HL-60/S4 treated with phorbol 12-myristate 13-acetate at 8.2 ng/mL for 4 days and 3 days (cell line): ENCODE data around the gene TRIM68.

Experiments used
- in situ Hi-C: fragments of 300-500 bp; cut with MboI; formaldehyde crosslinking; loops from 2 replicates; pipeline ENCODE4 v1.15.0; 2022; ENCODE audit warnings: low sequenced_read_pairs

TRIM68 gene

DNA sequence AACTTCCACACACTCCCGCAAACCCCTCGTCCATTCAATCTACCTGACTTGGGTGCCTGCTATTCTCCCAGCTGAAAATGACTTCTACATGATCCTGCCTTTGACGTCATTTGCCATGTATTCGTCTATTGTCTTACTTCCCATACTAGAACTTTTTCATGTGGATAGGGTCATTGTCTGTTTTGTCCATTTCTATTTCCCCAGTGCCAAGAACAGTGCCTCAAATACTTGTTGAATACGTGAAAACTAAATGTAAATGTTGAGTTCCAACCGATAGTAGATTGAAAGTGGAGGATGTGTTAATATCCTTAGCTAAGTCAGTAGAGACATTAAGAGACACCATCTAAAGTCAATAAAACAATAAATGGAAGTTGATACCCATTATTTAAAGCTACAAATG lies 935 bp downstream of the TRIM68 start:
- in situ Hi-C loops, result no loop called here

GRCh38 chr11:4606231-4607015 lies 1.6 kb downstream of the TRIM68 start:
- in situ Hi-C loops, result no loop called here

DNA sequence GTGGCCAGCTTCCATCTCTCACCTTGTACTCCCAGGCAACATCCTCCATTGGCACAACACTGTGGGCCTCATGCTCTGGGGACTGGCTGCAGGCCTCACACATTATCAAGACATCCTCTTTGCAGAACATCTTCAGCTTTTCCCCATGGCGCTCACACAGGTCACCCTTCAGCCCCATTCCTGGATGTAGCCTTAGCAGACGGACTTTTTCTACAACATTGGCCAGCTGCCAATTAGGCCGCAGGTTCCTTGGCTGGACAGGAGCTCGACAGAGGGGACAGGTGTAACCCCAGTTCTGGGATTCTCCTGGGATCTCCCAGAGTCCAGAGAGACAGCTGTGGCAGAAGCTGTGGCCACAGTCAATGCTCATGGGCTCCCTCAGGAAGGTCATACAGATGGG lies 3.0 kb downstream of the TRIM68 start:
- in situ Hi-C loops, result no loop called here

DNA sequence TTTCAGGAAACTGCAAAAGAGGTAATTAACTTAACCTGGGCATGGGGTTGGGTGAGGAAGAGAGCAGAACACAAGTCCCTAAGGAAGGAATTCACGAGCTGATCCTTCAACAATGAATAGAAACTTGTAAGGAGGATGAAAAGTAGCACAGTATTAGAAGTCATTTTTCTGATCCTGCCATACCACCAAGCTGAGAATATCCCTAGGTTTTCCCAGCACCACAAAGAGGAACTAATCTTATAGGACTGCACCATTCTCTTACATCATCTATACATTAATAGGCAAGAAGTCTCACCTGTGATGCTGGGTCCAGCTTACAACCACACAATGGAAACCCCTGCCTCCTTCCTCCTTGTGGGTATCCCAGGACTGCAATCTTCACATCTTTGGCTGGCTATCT lies 14.3 kb downstream of the TRIM68 start, which contains the start of gene OR52I1:
Gene OR52I1, plus strand, starts transcription at position 301 of the 400 bp plus-strand sequence. Its CDS starts 0 bp downstream, at position 301.
- in situ Hi-C loops, result no loop called here

DNA sequence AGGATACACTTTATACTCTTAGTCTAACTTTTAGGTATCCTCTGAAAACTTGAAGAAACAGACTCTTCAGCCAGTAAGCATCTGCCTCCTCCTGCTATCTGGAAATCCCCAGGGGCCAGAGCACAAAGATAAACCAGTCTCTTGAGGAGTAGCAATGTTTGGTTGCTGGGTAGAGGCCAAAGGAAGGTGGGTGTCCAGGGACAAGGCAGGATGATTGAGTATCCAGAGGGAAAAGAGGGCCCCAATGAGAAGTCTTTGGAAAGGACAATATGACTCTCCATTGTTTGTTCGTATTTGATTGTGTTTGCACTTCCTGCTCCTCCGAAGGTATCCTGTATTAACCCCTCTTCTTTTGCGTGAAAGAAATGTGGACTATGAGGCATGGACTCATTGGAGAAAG lies 19.0 kb downstream of the TRIM68 start:
- in situ Hi-C loops, result no loop called here

DNA sequence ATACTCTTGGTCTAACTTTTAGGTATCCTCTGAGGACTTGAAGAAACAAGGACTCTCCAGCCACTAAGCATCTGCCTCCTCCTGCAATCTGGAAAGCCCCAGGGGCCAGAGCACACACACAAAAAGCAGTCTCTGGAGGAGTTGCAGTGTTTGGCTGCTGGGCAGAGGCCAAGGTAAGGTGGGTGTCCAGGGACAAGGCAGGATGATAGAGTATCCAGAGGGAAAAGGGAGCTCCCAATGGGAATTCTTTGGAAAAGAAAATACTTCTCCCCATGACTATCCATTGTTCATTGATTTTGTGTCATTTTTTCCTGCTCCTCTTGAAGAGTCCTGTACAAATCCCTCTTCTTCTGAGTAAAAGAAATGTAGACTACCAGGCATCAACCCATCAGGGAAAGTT lies 26.6 kb downstream of the TRIM68 start, which contains the start of gene OR52I2:
Gene OR52I2, plus strand, starts transcription at position 301 of the 400 bp plus-strand sequence.
- in situ Hi-C loops, result no loop called here

GRCh38 chr11:4580124-4580523 lies 27.9 kb downstream of the TRIM68 start:
- in situ Hi-C loops, result no loop called here

DNA sequence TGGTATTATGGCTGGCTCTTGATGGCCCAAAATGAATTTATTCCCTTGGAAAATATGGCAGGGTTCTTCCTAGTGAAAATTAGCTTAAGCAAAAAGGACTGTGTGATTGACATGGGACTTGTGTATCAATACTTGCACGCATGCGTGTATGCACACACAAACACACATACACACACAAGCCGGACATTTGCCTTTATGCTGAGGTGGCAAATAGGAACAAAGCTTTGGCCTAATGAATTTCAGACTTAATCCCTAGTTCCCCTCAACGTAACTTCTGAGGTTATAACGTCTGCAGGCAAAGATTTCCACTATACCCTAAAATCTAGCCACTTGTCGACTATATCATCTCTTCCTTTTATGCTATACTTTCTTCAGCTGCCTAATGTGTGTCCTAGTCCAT lies 29.4 kb downstream of the TRIM68 start:
- in situ Hi-C loops, result no loop called here

- in situ Hi-C loops, result no loop called here
Observed at GRCh38 chr11:4577761-4578160, 30.3 kb downstream of the TRIM68 start.

DNA sequence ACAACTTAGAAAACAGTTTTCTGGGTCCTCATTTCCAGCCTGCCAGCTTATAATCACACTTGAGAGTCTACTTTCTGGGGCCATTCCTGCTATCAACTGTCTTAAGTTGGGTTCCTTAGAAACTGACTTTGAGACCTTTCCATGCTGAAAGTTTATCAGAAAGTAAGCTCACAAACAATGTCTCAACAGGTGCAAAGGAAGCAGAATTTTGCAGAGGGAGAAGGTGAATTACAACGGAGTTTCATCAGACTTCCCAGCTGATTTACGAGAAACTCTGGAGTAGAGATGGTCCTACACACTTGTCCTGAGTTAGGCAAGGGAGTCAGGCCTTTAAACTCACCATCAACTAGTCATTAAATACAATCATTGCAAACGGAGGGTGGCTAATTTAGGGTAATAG lies 31.2 kb downstream of the TRIM68 start:
- in situ Hi-C loops, result no loop called here

DNA sequence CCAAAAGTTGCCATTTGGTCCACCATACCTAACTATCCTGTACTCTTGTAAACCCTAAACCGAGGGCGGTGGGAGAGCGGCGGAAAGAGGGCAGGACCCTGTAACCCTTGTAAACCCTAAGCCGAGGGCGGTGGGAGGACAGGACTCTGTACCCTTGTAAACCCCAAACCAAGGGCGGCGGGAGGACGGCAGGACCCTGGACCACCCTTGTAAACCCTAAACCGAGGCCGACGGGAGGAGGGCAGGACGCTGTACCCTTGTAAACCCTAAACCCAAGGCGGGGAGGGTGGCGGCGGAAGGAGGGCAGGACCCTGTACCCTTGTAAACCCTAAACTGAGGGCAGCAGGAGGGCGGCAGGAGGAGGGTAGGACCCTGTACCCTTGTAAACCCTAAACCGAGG lies 39.0 kb downstream of the TRIM68 start:
- in situ Hi-C loops, result no loop called here

- in situ Hi-C loops, result no loop called here
Observed at GRCh38 chr11:4565371-4565770, 42.7 kb downstream of the TRIM68 start.

DNA sequence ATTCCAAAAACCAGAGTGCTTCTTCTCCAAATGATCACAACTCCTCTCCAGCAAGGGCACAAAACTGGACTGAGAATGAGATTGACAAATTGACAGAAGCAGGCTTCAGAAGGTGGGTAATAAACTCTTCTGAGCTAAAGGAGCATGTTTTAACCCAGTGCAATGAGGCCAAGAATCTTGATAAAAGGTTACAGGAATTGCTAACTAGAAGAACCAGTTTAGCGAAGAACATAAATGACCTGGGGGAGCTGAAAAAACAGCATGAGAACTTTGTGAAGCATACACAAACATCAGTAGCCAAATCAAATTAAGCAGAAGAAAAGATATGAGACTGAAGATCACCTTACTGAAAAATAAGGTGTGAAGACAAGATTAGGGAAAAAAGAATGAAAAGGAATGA lies 47.6 kb downstream of the TRIM68 start:
- in situ Hi-C loops, result no loop called here

GRCh38 chr11:4559527-4560440 lies 48.2 kb downstream of the TRIM68 start:
- in situ Hi-C loops, result no loop called here

GRCh38 chr11:4551346-4551979 lies 56.6 kb downstream of the TRIM68 start:
- in situ Hi-C loops, result no loop called here
